GM13976 (cell line): ENCODE data around the gene ITIH4.

Source experiments
- DNase-seq: peaks from one replicate; pipeline ENCODE4 v3.0.0; 2012; ENCODE audit warnings: low spot score
- in situ Hi-C: fragments of 300-500 bp; cut with MboI; formaldehyde crosslinking; loops from one replicate; pipeline ENCODE4 v1.12.0; 2022; ENCODE audit warnings: low sequenced_read_pairs, mixed read lengths, inconsistent platforms; ENCODE audit not compliant: unreplicated experiment
- TF ChIP-seq, protein P1 (sequence below): IDR thresholded peaks from 2 replicates; pipeline ENCODE4 v1.5.1; 2012; ENCODE audit warnings: borderline replicate concordance, mild to moderate bottlenecking; ENCODE audit not compliant: insufficient read depth; ENCODE audit errors: extremely low read depth, missing control alignments, control extremely low read depth

ITIH4 gene

DNA sequence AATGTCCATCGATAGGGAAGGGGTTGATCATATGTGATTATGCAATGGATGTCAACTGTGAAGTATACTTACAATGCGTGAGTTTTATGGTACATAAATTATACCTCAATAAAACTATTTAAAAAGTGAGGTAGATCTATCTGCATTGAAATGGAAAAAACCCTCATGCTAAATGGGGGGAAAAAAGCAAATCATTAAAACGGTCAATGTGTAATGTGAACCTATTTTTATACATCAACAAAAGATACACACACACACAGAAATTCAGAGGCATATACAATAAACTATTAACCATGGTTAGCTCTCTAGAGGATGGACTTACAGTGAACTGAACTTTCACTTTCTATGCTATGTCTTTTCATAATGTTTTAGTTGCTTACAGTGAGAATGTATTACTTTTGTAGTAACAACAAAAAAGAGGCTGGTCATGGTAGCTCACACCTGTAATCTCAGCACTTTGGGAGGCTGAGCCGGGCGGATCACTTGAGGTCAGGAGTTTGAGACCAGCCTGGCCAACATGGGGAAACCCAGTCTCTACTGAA lies 43.8 kb upstream of the ITIH4 start:
- DNase-seq: no peak
- in situ Hi-C loops: no loop called here
- TF ChIP-seq, protein P1, sequence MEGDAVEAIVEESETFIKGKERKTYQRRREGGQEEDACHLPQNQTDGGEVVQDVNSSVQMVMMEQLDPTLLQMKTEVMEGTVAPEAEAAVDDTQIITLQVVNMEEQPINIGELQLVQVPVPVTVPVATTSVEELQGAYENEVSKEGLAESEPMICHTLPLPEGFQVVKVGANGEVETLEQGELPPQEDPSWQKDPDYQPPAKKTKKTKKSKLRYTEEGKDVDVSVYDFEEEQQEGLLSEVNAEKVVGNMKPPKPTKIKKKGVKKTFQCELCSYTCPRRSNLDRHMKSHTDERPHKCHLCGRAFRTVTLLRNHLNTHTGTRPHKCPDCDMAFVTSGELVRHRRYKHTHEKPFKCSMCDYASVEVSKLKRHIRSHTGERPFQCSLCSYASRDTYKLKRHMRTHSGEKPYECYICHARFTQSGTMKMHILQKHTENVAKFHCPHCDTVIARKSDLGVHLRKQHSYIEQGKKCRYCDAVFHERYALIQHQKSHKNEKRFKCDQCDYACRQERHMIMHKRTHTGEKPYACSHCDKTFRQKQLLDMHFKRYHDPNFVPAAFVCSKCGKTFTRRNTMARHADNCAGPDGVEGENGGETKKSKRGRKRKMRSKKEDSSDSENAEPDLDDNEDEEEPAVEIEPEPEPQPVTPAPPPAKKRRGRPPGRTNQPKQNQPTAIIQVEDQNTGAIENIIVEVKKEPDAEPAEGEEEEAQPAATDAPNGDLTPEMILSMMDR: no peak

DNA sequence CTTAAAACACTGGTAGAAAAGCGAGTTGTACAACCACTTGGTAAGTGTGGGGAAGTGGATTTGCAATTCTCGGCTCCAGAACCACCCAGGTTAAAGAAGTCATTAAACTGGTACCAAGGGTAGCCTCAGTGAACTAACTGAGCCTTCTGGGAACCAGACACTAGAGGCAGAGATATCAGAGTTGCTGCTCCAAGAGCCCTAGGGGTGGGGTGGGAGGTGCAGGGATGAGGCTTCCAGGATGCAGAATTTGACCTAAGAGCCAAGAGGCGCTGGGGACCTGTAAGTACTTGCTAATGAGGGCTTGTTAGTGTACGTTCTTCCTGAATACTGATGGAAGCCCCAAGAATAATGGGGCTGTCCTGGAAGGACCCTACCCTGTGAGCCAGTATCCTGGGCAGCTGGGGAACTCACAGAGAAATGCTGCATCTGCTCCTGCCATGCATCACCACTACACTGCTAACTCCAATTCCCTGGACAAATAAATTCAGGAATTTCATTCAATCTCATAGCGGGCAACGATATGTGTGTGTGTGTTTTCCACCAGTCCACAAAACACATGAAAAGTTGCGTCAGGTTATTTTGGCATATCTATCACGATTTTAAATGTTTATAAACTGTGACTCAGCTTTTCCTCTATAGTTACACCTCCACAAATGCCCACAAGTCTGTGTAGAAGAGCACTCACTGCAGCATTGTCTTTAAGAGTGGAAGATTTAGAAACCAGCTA lies 43.1 kb upstream of the ITIH4 start:
- no peak for DNase-seq
- in situ Hi-C loops: no loop called here
- TF ChIP-seq, protein P1: no peak

DNA sequence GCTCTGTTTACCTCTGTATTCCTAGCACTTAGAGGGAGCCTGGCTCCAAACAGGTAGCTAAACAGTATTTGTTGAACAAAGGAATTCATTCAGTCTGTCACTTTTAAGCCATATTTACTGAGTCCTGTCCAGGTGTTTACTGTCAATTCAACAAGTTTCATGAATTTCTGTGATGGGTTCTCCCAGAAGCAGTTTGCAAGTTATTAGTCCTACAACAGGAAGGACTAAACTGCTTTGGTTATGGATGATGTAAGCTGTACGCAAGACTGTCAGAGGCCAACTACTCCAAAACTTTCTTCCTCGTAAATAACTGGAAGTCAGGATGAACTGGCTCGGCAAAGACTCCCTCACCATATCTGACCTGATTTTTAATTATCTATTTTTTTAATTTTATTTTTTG lies 41.8 kb upstream of the ITIH4 start:
- in situ Hi-C loops: no loop called here
- TF ChIP-seq, protein P1: no peak
- DNase-seq: no peak

DNA sequence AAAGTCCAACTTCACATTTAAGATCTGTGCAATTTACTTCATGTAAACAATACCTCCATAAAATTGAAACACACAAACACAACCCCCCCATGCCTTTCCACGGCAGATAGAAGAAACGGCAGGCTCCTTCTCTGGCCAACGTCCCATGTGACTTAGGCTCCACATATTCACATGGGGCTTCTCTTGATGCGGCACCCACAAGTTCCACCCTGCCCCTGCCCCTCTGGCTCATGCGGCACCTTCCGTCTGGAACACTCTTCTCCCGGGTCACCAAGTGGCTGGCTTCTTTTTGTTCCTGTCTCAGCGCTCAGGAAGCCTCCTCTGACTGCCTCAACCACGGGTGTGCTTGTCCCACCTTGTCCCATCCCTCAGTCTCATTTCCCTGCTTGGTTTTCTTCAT lies 41.3 kb upstream of the ITIH4 start:
- in situ Hi-C loops: no loop called here
- no peak for DNase-seq
- TF ChIP-seq, protein P1: no peak

- no peak for DNase-seq
- TF ChIP-seq, protein P1: no peak
- in situ Hi-C loops: no loop called here
Observed at GRCh38 chr3:52870471-52870870, 40.0 kb upstream of the ITIH4 start.

GRCh38 chr3:52866427-52866826 lies 36.0 kb upstream of the ITIH4 start:
- in situ Hi-C loops: no loop called here
- no peak for DNase-seq
- TF ChIP-seq, protein P1: no peak
